Measurements from ENCODE around the gene TNFRSF11A. TPM values are rescaled to one million over a fixed set of nuclear protein-coding genes. Genes with fewer than 3 reads are reported as not detected.

The TNFRSF11A gene
- total RNA-seq, 1 donor = under 0.01 TPM

DNA sequence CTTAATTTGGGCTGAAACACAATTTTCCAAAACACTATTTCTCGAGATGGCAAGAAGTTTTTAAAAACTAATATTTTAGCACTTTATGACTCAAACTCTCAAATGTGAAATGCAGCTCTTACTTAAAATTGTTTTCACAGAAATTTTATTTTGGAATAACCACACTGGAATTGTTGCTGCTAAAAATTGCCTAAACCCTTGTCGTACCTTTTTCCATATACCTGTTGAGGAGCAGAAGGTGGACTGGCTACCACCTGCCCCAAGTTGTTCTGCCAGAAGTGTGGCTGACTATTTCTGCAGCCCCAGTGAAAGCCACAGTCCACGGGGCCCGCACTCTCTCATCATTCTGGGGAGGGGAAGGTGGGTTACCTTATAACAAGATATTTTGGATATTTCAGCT, 23.4 kb downstream of the TNFRSF11A start:
- Histone ChIP-seq H3K27ac (ENCODE audit: low read depth, low read length) (no peak overlapping the region), H3K4me2 (ENCODE audit: insufficient read depth, low read length) (no peak overlapping the region), H3K4me3 (ENCODE audit: insufficient read depth, low read length) (no peak overlapping the region), H2AFZ (ENCODE audit: low read length) (no peak overlapping the region), H3K4me1 (ENCODE audit: insufficient read depth, low read length) (no peaks in the 10 kb centered on the region), H4K20me1 (ENCODE audit: insufficient read depth, low read length) (no peaks in the 10 kb centered on the region), H3K9me3 (ENCODE audit: low read depth, low read length) (no peaks in the 10 kb centered on the region), H3K79me2 (ENCODE audit: insufficient read depth, low read length) (no peaks in the 10 kb centered on the region), H3K36me3 (ENCODE audit: insufficient read depth, low read length) (no peaks in the 10 kb centered on the region), H3K27me3 (ENCODE audit: insufficient read depth, low read length) (peaks cover 47% of the 10 kb centered on the region)
- no peak for DNase-seq (ENCODE audit: insufficient read length, low spot score, missing footprints)
- no peak for TF ChIP-seq CTCF (IDR thresholded peaks at IDR 0.05; ENCODE audit: extremely low read depth, low read depth, low read length)

DNA sequence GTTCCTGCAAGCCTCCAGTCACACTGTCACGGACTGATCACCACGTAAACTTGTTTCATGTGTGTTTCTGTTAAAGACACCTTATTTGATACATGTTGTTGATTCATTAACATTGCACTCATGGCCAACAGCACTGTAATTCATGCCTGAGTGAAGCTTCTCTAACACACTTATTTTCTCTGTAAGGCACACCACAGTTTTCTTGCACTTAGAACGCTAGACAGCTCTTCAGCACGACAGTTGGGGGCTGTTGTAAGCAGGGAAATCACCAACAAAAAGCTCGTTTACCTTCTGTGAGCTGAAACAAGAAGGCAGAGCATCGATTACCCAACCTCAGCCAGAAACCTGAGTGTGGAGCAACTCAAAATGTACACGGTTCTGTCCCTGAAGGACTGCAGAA, 28.1 kb downstream of the TNFRSF11A start:
- no peaks in the 10 kb centered on the region for H3K79me2 ChIP-seq (ENCODE audit: insufficient read depth, low read length)
- H3K4me1 ChIP-seq (ENCODE audit: insufficient read depth, low read length) = no peaks in the 10 kb centered on the region
- no peak overlapping the region for H2AFZ ChIP-seq (ENCODE audit: low read length)
- H3K4me2 ChIP-seq (ENCODE audit: insufficient read depth, low read length) = no peak overlapping the region
- no peaks in the 10 kb centered on the region for H3K36me3 ChIP-seq (ENCODE audit: insufficient read depth, low read length)
- DNase-seq (ENCODE audit: insufficient read length, low spot score, missing footprints) = no peak
- no peak overlapping the region for H3K4me3 ChIP-seq (ENCODE audit: insufficient read depth, low read length)
- no peaks in the 10 kb centered on the region for H4K20me1 ChIP-seq (ENCODE audit: insufficient read depth, low read length)
- H3K27ac ChIP-seq (ENCODE audit: low read depth, low read length) = no peak overlapping the region
- no peaks in the 10 kb centered on the region for H3K9me3 ChIP-seq (ENCODE audit: low read depth, low read length)
- H3K27me3 ChIP-seq (ENCODE audit: insufficient read depth, low read length) = peaks cover 7% of the 10 kb centered on the region
- no peak for TF ChIP-seq CTCF (IDR thresholded peaks at IDR 0.05; ENCODE audit: extremely low read depth, low read depth, low read length)

- no peak overlapping the region for H3K27ac ChIP-seq (ENCODE audit: low read depth, low read length)
- no peak for TF ChIP-seq CTCF (IDR thresholded peaks at IDR 0.05; ENCODE audit: extremely low read depth, low read depth, low read length)
- H3K27me3 ChIP-seq (ENCODE audit: insufficient read depth, low read length) = peaks cover 4% of the 10 kb centered on the region
- no peak overlapping the region for H3K4me3 ChIP-seq (ENCODE audit: insufficient read depth, low read length)
- no peak overlapping the region for H3K4me2 ChIP-seq (ENCODE audit: insufficient read depth, low read length)
- H3K4me1 ChIP-seq (ENCODE audit: insufficient read depth, low read length) = no peaks in the 10 kb centered on the region
- no peak for DNase-seq (ENCODE audit: insufficient read length, low spot score, missing footprints)
- no peak overlapping the region for H2AFZ ChIP-seq (ENCODE audit: low read length)
- H3K36me3 ChIP-seq (ENCODE audit: insufficient read depth, low read length) = no peaks in the 10 kb centered on the region
- H3K9me3 ChIP-seq (ENCODE audit: low read depth, low read length) = no peaks in the 10 kb centered on the region
- no peaks in the 10 kb centered on the region for H4K20me1 ChIP-seq (ENCODE audit: insufficient read depth, low read length)
- no peaks in the 10 kb centered on the region for H3K79me2 ChIP-seq (ENCODE audit: insufficient read depth, low read length)
Observed at GRCh38 chr18:62354151-62354550, 29.0 kb downstream of the TNFRSF11A start.

DNA sequence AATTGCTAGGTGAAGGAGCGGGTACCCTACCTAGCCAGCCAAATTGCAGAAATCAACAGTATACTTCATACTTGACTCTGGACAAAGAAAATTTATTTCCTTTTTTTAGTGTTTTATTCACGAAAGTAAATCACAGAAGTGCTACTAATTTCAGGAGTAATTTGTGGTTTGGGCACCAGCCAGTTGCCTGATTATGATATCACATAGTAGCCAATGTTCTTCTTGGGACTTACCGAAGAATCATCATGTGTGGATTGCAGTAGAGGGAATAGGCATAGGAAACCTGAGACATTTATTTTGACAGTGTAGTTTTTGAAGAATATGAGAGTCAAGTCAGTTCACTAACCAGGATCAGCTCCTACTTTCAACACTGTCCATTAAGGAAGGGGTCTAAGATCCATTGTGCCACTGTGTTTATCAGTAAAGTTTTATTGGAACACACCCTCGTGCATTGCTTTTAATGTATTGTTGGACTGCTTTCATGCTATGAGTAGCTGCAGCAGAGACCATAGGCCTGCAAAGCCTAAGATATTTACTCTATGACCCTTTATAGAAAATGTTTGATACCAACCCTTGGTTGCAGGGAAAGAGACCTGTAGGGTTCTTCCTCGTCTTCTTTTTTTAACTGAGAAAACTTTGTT, 32.1 kb downstream of the TNFRSF11A start:
- Histone ChIP-seq H4K20me1 (ENCODE audit: insufficient read depth, low read length) (no peaks in the 10 kb centered on the region), H3K9me3 (ENCODE audit: low read depth, low read length) (no peaks in the 10 kb centered on the region), H3K27me3 (ENCODE audit: insufficient read depth, low read length) (peaks cover 7% of the 10 kb centered on the region), H3K27ac (ENCODE audit: low read depth, low read length) (no peak overlapping the region), H3K4me2 (ENCODE audit: insufficient read depth, low read length) (no peak overlapping the region), H3K4me3 (ENCODE audit: insufficient read depth, low read length) (no peak overlapping the region), H3K36me3 (ENCODE audit: insufficient read depth, low read length) (no peaks in the 10 kb centered on the region), H3K4me1 (ENCODE audit: insufficient read depth, low read length) (no peaks in the 10 kb centered on the region), H3K79me2 (ENCODE audit: insufficient read depth, low read length) (no peaks in the 10 kb centered on the region), H2AFZ (ENCODE audit: low read length) (no peak overlapping the region)
- no peak for DNase-seq (ENCODE audit: insufficient read length, low spot score, missing footprints)
- TF ChIP-seq CTCF (IDR thresholded peaks at IDR 0.05; ENCODE audit: extremely low read depth, low read depth, low read length) = no peak

All from osteoblast (primary cell).